GM21576 (cell line): ENCODE data around the gene LIPC.

Experiments used
- ATAC-seq: cut with Tn5 transposase; IDR thresholded peaks from one replicate; pipeline ENCODE4 v1.9.1; 2021; ENCODE audit warnings: mild to moderate bottlenecking, moderate library complexity; ENCODE audit not compliant: unreplicated experiment

Gene LIPC

GRCh38 chr15:58405865-58406264 is 25.9 kb upstream of the LIPC start:
- ATAC-seq: no peak

GRCh38 chr15:58406811-58407210 is 25.0 kb upstream of the LIPC start:
- no peak for ATAC-seq

- ATAC-seq: no peak
These were observed 24.5 kb upstream of the LIPC start for GRCh38 chr15:58407236-58407775.

- no peak for ATAC-seq
These were observed 24.0 kb upstream of the LIPC start for GRCh38 chr15:58407778-58408177.

GRCh38 chr15:58409861-58410260 is 21.9 kb upstream of the LIPC start:
- ATAC-seq: no peak

- ATAC-seq: no peak
These were observed 21.4 kb upstream of the LIPC start for GRCh38 chr15:58410353-58410752.

GRCh38 chr15:58413253-58413652 is 18.5 kb upstream of the LIPC start:
- ATAC-seq: no peak

- no peak for ATAC-seq
These were observed 16.2 kb upstream of the LIPC start for GRCh38 chr15:58415636-58416035.

GRCh38 chr15:58416963-58417362 is 14.8 kb upstream of the LIPC start:
- ATAC-seq: no peak

GRCh38 chr15:58418135-58418534 is 13.7 kb upstream of the LIPC start:
- no peak for ATAC-seq

GRCh38 chr15:58419803-58420524 is 11.8 kb upstream of the LIPC start:
- no peak for ATAC-seq

- no peak for ATAC-seq
These were observed 11.2 kb upstream of the LIPC start for GRCh38 chr15:58420579-58421043.

- ATAC-seq: no peak
These were observed 8.6 kb upstream of the LIPC start for GRCh38 chr15:58423205-58423604.

- ATAC-seq: no peak
These were observed 7.8 kb upstream of the LIPC start for GRCh38 chr15:58423831-58424608.

- ATAC-seq: no peak
These were observed 7.1 kb upstream of the LIPC start for GRCh38 chr15:58424722-58425121.

- ATAC-seq: no peak
These were observed 6.6 kb upstream of the LIPC start for GRCh38 chr15:58425185-58425584.

- ATAC-seq: no peak
These were observed 6.0 kb upstream of the LIPC start for GRCh38 chr15:58425834-58426233.

- ATAC-seq: no peak
These were observed 5.3 kb upstream of the LIPC start for GRCh38 chr15:58426501-58426900.

- ATAC-seq: no peak
These were observed 3.8 kb upstream of the LIPC start for GRCh38 chr15:58427987-58428386.

- ATAC-seq: no peak
These were observed 1.5 kb upstream of the LIPC start for GRCh38 chr15:58430224-58430787.

- no peak for ATAC-seq
These were observed 610 bp downstream of the LIPC start for GRCh38 chr15:58432401-58432800.
